SK-N-SH treated with all-trans-retinoic acid at 6 μM for 48 hours (cell line): ENCODE data around the gene SDF4.

Experiments used
- ARNTL ChIP-seq: fragments of 450-650 bp; formaldehyde crosslinking; IDR thresholded peaks from 2 replicates; pipeline ENCODE4 v1.5.0; 2020; ENCODE audit warnings: low read depth, mild to moderate bottlenecking, moderate library complexity, borderline replicate concordance
- CSDC2 ChIP-seq: fragments of 250-450 bp; sonication (Bioruptor Pico); IDR thresholded peaks from 2 replicates; pipeline ENCODE4 v1.5.0; 2020; ENCODE audit warnings: mild to moderate bottlenecking, moderate library complexity
- GLIS3 ChIP-seq: fragments of 250-450 bp; sonication (Bioruptor Pico); IDR thresholded peaks from 2 replicates; pipeline ENCODE4 v1.5.0; 2020; ENCODE audit warnings: mild to moderate bottlenecking, moderate library complexity
- OSR1 ChIP-seq: fragments of 250-450 bp; sonication (Bioruptor Pico); IDR thresholded peaks from 2 replicates; pipeline ENCODE4 v1.8.0; 2022; ENCODE audit warnings: moderate library complexity, mild to moderate bottlenecking, inconsistent platforms
- TCF4 ChIP-seq: fragments of 250-450 bp; sonication (Bioruptor Pico); IDR thresholded peaks from 2 replicates; pipeline ENCODE4 v1.8.0; 2021; ENCODE audit warnings: mild to moderate bottlenecking, moderate library complexity, borderline replicate concordance
- ZFP3 ChIP-seq: fragments of 250-450 bp; sonication (Bioruptor Pico); IDR thresholded peaks from 2 replicates; pipeline ENCODE4 v1.5.0; 2020; ENCODE audit warnings: mild to moderate bottlenecking, moderate library complexity
- ZNF8 ChIP-seq: fragments of 450-650 bp; formaldehyde crosslinking; IDR thresholded peaks from 2 replicates; pipeline ENCODE4 v1.5.0; 2020; ENCODE audit warnings: mild to moderate bottlenecking, moderate library complexity
- TF ChIP-seq, protein P1 (sequence below): fragments of 250-450 bp; sonication (Bioruptor Pico); IDR thresholded peaks from 2 replicates; pipeline ENCODE4 v1.8.0; 2020; ENCODE audit warnings: mild to moderate bottlenecking, moderate library complexity, borderline replicate concordance

DNA sequence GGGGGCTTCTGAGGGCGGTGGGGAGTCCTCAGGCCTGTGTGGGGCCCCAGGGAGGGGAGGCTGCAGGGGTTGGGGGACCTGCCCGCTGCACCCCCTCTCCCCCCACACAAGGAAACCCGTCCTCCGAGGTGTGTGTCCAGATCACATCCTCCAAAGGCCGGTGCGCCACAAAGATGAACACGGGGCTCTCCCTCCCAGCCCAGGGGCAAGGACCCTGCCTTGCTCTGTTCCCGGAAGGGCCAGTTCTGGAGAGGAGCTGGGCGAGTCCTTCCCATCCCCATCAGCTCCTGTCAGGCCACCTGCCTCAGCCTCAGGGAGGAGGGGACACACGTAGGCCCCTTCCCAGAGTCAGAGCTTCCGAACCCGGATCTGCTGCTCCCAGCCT, 60.6 kb downstream of the SDF4 start:
- TF ChIP-seq, protein P1, sequence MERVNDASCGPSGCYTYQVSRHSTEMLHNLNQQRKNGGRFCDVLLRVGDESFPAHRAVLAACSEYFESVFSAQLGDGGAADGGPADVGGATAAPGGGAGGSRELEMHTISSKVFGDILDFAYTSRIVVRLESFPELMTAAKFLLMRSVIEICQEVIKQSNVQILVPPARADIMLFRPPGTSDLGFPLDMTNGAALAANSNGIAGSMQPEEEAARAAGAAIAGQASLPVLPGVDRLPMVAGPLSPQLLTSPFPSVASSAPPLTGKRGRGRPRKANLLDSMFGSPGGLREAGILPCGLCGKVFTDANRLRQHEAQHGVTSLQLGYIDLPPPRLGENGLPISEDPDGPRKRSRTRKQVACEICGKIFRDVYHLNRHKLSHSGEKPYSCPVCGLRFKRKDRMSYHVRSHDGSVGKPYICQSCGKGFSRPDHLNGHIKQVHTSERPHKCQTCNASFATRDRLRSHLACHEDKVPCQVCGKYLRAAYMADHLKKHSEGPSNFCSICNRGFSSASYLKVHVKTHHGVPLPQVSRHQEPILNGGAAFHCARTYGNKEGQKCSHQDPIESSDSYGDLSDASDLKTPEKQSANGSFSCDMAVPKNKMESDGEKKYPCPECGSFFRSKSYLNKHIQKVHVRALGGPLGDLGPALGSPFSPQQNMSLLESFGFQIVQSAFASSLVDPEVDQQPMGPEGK (CRISPR knock-in tag) = no peak
- TF ChIP-seq ARNTL (CRISPR knock-in tag) (no peak), OSR1 (CRISPR knock-in tag) (no peak), TCF4 (no peak), ZNF8 (CRISPR knock-in tag) (no peak), ZFP3 (CRISPR knock-in tag) (no peak), GLIS3 (CRISPR knock-in tag) (no peak), CSDC2 (CRISPR knock-in tag) (no peak)
